ENCODE measurements around the gene TMEM187. TPM values are rescaled to one million over a fixed set of nuclear protein-coding genes. Genes with fewer than 3 reads are reported as not detected.

TMEM187 gene
- total and polyA plus RNA-seq, 4 experiments from 2014 or later, result 10.4 to 23.8 (median 13.8) TPM

DNA sequence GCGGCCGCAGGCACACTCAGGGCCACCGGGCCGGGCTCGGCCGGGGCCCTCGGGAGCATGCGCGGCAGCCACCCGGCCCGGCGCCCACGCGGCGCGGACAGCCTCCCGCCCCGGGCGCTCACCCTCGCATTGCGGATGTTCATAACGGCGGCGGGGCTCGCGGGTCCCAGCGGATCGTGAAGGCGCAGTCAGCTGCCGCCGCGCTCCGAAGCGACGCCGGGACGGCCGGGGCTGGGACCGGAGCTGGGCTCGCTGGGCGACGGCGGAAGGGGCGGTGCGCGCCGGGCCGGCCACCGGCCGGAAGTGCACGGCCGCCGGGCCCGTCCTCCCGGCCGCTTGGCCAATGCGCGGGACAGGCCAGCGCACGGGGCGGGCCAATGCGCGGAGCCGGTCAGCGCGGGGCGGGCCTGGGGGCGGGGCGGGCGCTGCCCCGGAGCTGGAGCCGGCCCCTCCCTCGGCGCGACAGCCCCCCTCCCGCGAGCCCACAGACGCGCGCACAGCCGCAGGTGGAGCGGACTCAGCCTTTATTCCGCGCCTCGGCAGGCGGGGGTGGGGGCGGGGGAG, 37.7 kb upstream of the TMEM187 start, which contains the start of gene NAA10:
Gene NAA10, minus strand, starts transcription at position 276 of the 564 bp plus-strand sequence. Its CDS starts 133 bp downstream, at position 143.
- H3K9me3 ChIP-seq (ENCODE audit: control insufficient read depth in 1 of 2, low read length in 2 of 2), result no peaks in the 10 kb centered on the region
- Mint-ChIP-seq H3K4me3 (peak within 1 kb of the TSS; percentile 84 to 91 (median 90)), H3K9me3 (peaks cover 0 to 3% (median 0%) of the 10 kb centered on the region in 8 donors), H3K4me1 (peaks cover 8 to 32% (median 22%) of the 10 kb centered on the region in 4 donors), H3K27me3 (no peaks in the 10 kb centered on the region), H3K36me3 (peaks cover 5 to 10% of the 10 kb centered on the region in 2 donors), H3K27ac (peak within 1 kb of the TSS; percentile 72 to 90 (median 81))
- H3K36me3 ChIP-seq (ENCODE audit: insufficient read depth, low read length), result peaks cover 4% of the 10 kb centered on the region
- H3K4me1 ChIP-seq (ENCODE audit: insufficient read depth, low read length), result peaks cover 5% of the 10 kb centered on the region
- H3K27ac ChIP-seq (ENCODE audit: low read depth, low read length), result peak within 1 kb of the TSS; percentile 51
- ChIA-PET POLR2A (ENCODE audit: partially characterized antibody) (interaction anchor here (0.9 to 21.2 kb wide), 6 partner anchors 8 to 194 kb away, joined by 3 to 447 read pairs (median 10); partner anchors contain the start of genes ARHGAP4, HCFC1, IRAK1 and NAA10), CTCF (ENCODE audit: partially characterized antibody) (interaction anchor here (5.1 to 14.9 kb wide), 2 partner anchors 11 kb away, joined by 34 to 290 read pairs; partner anchors contain the start of gene RENBP)
- DNase-seq, result peak; percentile 37 to 58 (median 47)
- H3K4me3 ChIP-seq (ENCODE audit: low read length in 2 of 2), result peak within 1 kb of the TSS; percentile 17 to 38
- intact Hi-C loops (cut with micrococcal nuclease), result loop anchor here (1.0 kb wide), 1 partner anchor 10 kb away; no protein-coding TSS in a partner anchor
- H3K27me3 ChIP-seq (ENCODE audit: insufficient read depth, low read length), result no peaks in the 10 kb centered on the region

GRCh38 chrX:153935326-153935851, 37.2 kb upstream of the TMEM187 start:
- H3K4me3 ChIP-seq (ENCODE audit: low read length in 2 of 2), result peak overlapping the region in 1 of 2 donors; percentile 28

GRCh38 chrX:153937056-153937455, 35.5 kb upstream of the TMEM187 start:
- Mint-ChIP-seq H3K27me3 (no peaks in the 10 kb centered on the region), H3K36me3 (peaks cover 0 to 4% of the 10 kb centered on the region in 2 donors), H3K27ac (peak overlapping the region in 2 of 7 donors; percentile 73 to 76), H3K4me1 (peaks cover 5 to 24% (median 17%) of the 10 kb centered on the region in 4 donors), H3K9me3 (peaks cover 0 to 3% (median 0%) of the 10 kb centered on the region in 8 donors), H3K4me3 (peak overlapping the region in 1 of 8 donors; percentile 9)
- no peak overlapping the region for H3K27ac ChIP-seq (ENCODE audit: low read depth, low read length)
- intact Hi-C loops (cut with micrococcal nuclease), result no loop called here
- DNase-seq, result no peak
- H3K27me3 ChIP-seq (ENCODE audit: insufficient read depth, low read length), result no peaks in the 10 kb centered on the region
- peaks cover under 1% of the 10 kb centered on the region for H3K36me3 ChIP-seq (ENCODE audit: insufficient read depth, low read length)
- H3K4me1 ChIP-seq (ENCODE audit: insufficient read depth, low read length), result peaks cover 5% of the 10 kb centered on the region
- CTCF ChIA-PET (ENCODE audit: partially characterized antibody), result interaction anchor here (2.1 to 5.1 kb wide), 3 partner anchors 9 to 13 kb away, joined by 5 to 34 read pairs (median 10); no protein-coding TSS in a partner anchor
- no peak overlapping the region for H3K4me3 ChIP-seq (ENCODE audit: low read length in 2 of 2)
- POLR2A ChIA-PET (ENCODE audit: partially characterized antibody), result interaction anchor here (20.6 to 21.2 kb wide), 2 partner anchors 6 to 10 kb away, joined by 447 read pairs; partner anchors contain the start of genes ARHGAP4, NAA10 and RENBP
- H3K9me3 ChIP-seq (ENCODE audit: control insufficient read depth in 1 of 2, low read length in 2 of 2), result no peaks in the 10 kb centered on the region

More at GRCh38 chrX:153935326-153935851, 37.2 kb upstream of the TMEM187 start:
- Mint-ChIP-seq H3K27me3 (no peaks in the 10 kb centered on the region), H3K36me3 (peaks cover 5 to 10% of the 10 kb centered on the region in 2 donors), H3K4me1 (peaks cover 8 to 31% (median 22%) of the 10 kb centered on the region in 4 donors), H3K27ac (peak overlapping the region in 6 of 7 donors; percentile 57 to 77 (median 72)), H3K9me3 (peaks cover 0 to 3% (median 0%) of the 10 kb centered on the region in 8 donors), H3K4me3 (peak overlapping the region; percentile 69 to 80 (median 76))
- H3K9me3 ChIP-seq (ENCODE audit: control insufficient read depth in 1 of 2, low read length in 2 of 2), result no peaks in the 10 kb centered on the region
- H3K27ac ChIP-seq (ENCODE audit: low read depth, low read length), result no peak overlapping the region
- peaks cover 5% of the 10 kb centered on the region for H3K4me1 ChIP-seq (ENCODE audit: insufficient read depth, low read length)
- H3K27me3 ChIP-seq (ENCODE audit: insufficient read depth, low read length), result no peaks in the 10 kb centered on the region
- POLR2A ChIA-PET (ENCODE audit: partially characterized antibody), result interaction anchor here (0.9 to 21.2 kb wide), 4 partner anchors 8 to 195 kb away, joined by 3 to 447 read pairs (median 228); partner anchors contain the start of genes ARHGAP4, NAA10 and RENBP
- CTCF ChIA-PET (ENCODE audit: partially characterized antibody), result interaction anchor here (2.1 to 14.9 kb wide), 3 partner anchors 8 to 11 kb away, joined by 5 to 290 read pairs (median 34); partner anchors contain the start of gene RENBP
- intact Hi-C loops (cut with micrococcal nuclease), result no loop called here
- H3K36me3 ChIP-seq (ENCODE audit: insufficient read depth, low read length), result peaks cover 4% of the 10 kb centered on the region
- DNase-seq, result no peak

DNA sequence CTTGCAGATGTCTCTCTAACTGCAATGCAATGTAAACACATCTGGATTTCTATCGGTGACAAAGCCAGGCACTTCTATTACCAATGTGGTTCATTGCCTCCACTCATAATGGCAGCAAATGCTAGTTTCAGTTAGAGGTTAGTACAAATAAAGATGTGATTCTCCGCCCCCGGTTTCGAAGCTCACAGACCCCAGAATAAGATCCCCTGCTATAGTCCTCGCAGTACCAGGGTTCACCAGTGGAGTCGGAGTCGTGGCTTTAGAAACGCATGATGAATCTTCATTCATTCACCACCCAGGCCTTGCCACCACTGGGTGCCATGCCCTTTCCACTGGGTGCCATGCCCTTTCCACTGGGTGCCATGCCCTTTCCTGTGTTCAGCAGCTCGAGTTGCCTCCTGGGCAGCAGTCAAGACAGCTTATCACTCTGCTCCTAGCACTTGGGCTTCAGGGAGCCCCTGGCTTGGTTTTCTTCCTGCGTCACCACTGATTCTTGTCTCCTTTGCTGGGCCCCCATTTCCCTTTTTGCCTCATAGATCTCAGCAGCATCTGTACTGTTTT, 34.2 kb upstream of the TMEM187 start:
- Histone ChIP-seq H3K9me3 (ENCODE audit: control insufficient read depth in 1 of 2, low read length in 2 of 2) (no peaks in the 10 kb centered on the region), H3K27me3 (ENCODE audit: insufficient read depth, low read length) (no peaks in the 10 kb centered on the region), H3K36me3 (ENCODE audit: insufficient read depth, low read length) (no peaks in the 10 kb centered on the region), H3K4me3 (ENCODE audit: low read length in 2 of 2) (no peak overlapping the region), H3K4me1 (ENCODE audit: insufficient read depth, low read length) (peaks cover 5% of the 10 kb centered on the region), H3K27ac (ENCODE audit: low read depth, low read length) (no peak overlapping the region)
- ChIA-PET CTCF (ENCODE audit: partially characterized antibody) (interaction anchor here (1.0 to 2.3 kb wide), 2 partner anchors 9 to 15 kb away, joined by 3 to 10 read pairs; no protein-coding TSS in a partner anchor), POLR2A (ENCODE audit: partially characterized antibody) (interaction anchor here (21.2 kb wide), 1 partner anchor 11 kb away, joined by 447 read pairs; the partner anchor contains the start of genes ARHGAP4 and NAA10)
- Mint-ChIP-seq H3K36me3 (peaks cover 0 to 4% of the 10 kb centered on the region in 2 donors), H3K9me3 (peaks cover 0 to 3% (median 0%) of the 10 kb centered on the region in 8 donors), H3K27me3 (no peaks in the 10 kb centered on the region), H3K4me1 (peaks cover 5 to 21% (median 13%) of the 10 kb centered on the region in 4 donors), H3K27ac (peak overlapping the region in 1 of 7 donors; percentile 47), H3K4me3 (no peak overlapping the region)
- DNase-seq, result no peak
- intact Hi-C loops (cut with micrococcal nuclease), result no loop called here

- ChIA-PET CTCF (ENCODE audit: partially characterized antibody) (interaction anchor here (1.0 to 2.1 kb wide), 3 partner anchors 12 to 16 kb away, joined by 3 to 6 read pairs (median 5); partner anchors contain the start of gene ARHGAP4), POLR2A (ENCODE audit: partially characterized antibody) (interaction anchor here (1.0 to 21.2 kb wide), 2 partner anchors 13 to 33 kb away, joined by 3 to 447 read pairs; partner anchors contain the start of genes ARHGAP4 and NAA10)
- H3K36me3 ChIP-seq (ENCODE audit: insufficient read depth, low read length), result no peaks in the 10 kb centered on the region
- H3K9me3 ChIP-seq (ENCODE audit: control insufficient read depth in 1 of 2, low read length in 2 of 2), result no peaks in the 10 kb centered on the region
- Mint-ChIP-seq H3K36me3 (no peaks in the 10 kb centered on the region), H3K9me3 (peaks cover 0 to 3% (median 0%) of the 10 kb centered on the region in 8 donors), H3K27me3 (no peaks in the 10 kb centered on the region), H3K27ac (no peak overlapping the region), H3K4me1 (peaks cover 2 to 21% (median 5%) of the 10 kb centered on the region in 4 donors), H3K4me3 (no peak overlapping the region)
- DNase-seq, result no peak
- no peaks in the 10 kb centered on the region for H3K27me3 ChIP-seq (ENCODE audit: insufficient read depth, low read length)
- H3K4me3 ChIP-seq (ENCODE audit: low read length in 2 of 2), result no peak overlapping the region
- peaks cover 11% of the 10 kb centered on the region for H3K4me1 ChIP-seq (ENCODE audit: insufficient read depth, low read length)
- H3K27ac ChIP-seq (ENCODE audit: low read depth, low read length), result no peak overlapping the region
- intact Hi-C loops (cut with micrococcal nuclease), result no loop called here
These were observed 33.0 kb upstream of the TMEM187 start for GRCh38 chrX:153939573-153939972.

- Mint-ChIP-seq H3K36me3 (no peaks in the 10 kb centered on the region), H3K4me1 (peaks cover 2 to 14% (median 5%) of the 10 kb centered on the region in 4 donors), H3K27me3 (no peaks in the 10 kb centered on the region), H3K9me3 (peaks cover 0 to under 1% (median 0%) of the 10 kb centered on the region in 8 donors), H3K27ac (peak overlapping the region in 2 of 7 donors; percentile 24 to 62), H3K4me3 (peak overlapping the region in 3 of 8 donors; percentile 10 to 55 (median 38))
- intact Hi-C loops (cut with micrococcal nuclease), result no loop called here
- no peaks in the 10 kb centered on the region for H3K9me3 ChIP-seq (ENCODE audit: control insufficient read depth in 1 of 2, low read length in 2 of 2)
- no peak for DNase-seq
- H3K36me3 ChIP-seq (ENCODE audit: insufficient read depth, low read length), result no peaks in the 10 kb centered on the region
- H3K4me1 ChIP-seq (ENCODE audit: insufficient read depth, low read length), result peaks cover 15% of the 10 kb centered on the region
- H3K27ac ChIP-seq (ENCODE audit: low read depth, low read length), result no peak overlapping the region
- ChIA-PET CTCF (ENCODE audit: partially characterized antibody) (interaction anchor here (0.6 to 10.4 kb wide), 2 partner anchors 14 to 225 kb away, joined by 3 to 290 read pairs; partner anchors contain the start of genes ARHGAP4 and NAA10), POLR2A (ENCODE audit: partially characterized antibody) (interaction anchor here (21.2 kb wide), 1 partner anchor 15 kb away, joined by 447 read pairs; the partner anchor contains the start of genes ARHGAP4 and NAA10)
- no peak overlapping the region for H3K4me3 ChIP-seq (ENCODE audit: low read length in 2 of 2)
- no peaks in the 10 kb centered on the region for H3K27me3 ChIP-seq (ENCODE audit: insufficient read depth, low read length)
These were observed 31.0 kb upstream of the TMEM187 start for GRCh38 chrX:153941336-153942252.
